Brain microvascular endothelial cell (primary cell): ENCODE measurements around the gene COX6A1.

Source experiments
- DNase-seq: peaks from one replicate; pipeline ENCODE4 v3.0.0-alpha.2; 2020
- H3K27ac ChIP-seq: fragments of 250-450 bp; sonication (Bioruptor Pico); 2 replicates; pipeline ENCODE4 v1.5.1; 2020; ENCODE audit warnings: mild to moderate bottlenecking, moderate library complexity
- H3K27me3 ChIP-seq: fragments of 250-450 bp; sonication (Bioruptor Pico); replicated peaks from 2 replicates; pipeline ENCODE4 v1.5.1; 2020; ENCODE audit warnings: mild to moderate bottlenecking
- H3K36me3 ChIP-seq: fragments of 250-450 bp; sonication (Bioruptor Pico); replicated peaks from 2 replicates; pipeline ENCODE4 v1.5.1; 2020; ENCODE audit warnings: mild to moderate bottlenecking
- H3K4me3 ChIP-seq: 2 replicates; pipeline ENCODE4 v1.5.1; 2011; ENCODE audit warnings: low read depth, mild to moderate bottlenecking, control low read depth, low read length, moderate library complexity
- in situ Hi-C: cut with HindIII; loops from 2 replicates; pipeline ENCODE4 v1.10.0; 2017; ENCODE audit warnings: low sequenced_read_pairs, low pct_ligation_motif_present
- TF ChIP-seq, protein P1 (sequence below): IDR thresholded peaks from 2 replicates; pipeline ENCODE4 v1.5.1; 2011; ENCODE audit warnings: low read depth, mild to moderate bottlenecking, moderate library complexity, low read length, control low read depth, inconsistent platforms; ENCODE audit errors: missing control alignments

Gene COX6A1

DNA sequence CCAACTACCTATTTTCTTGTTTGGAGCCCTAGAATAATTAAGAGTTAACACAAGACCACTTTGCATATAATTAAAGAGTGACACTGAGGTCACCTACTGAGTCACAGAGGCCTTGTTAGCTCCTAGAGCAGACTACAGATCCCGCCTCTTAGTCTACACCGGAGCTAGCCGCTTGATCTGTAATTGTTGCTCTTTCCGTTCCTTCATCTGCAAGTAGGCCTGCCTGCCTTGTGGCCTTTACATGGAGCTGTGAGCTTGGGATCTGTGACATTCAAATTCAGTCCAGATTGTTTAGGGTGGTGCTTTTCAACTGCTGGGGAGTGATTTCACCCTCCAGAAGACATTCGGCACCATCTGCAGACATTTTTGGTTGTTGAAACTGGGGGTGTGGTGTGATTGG, 52.4 kb downstream of the COX6A1 start:
- TF ChIP-seq, protein P1, sequence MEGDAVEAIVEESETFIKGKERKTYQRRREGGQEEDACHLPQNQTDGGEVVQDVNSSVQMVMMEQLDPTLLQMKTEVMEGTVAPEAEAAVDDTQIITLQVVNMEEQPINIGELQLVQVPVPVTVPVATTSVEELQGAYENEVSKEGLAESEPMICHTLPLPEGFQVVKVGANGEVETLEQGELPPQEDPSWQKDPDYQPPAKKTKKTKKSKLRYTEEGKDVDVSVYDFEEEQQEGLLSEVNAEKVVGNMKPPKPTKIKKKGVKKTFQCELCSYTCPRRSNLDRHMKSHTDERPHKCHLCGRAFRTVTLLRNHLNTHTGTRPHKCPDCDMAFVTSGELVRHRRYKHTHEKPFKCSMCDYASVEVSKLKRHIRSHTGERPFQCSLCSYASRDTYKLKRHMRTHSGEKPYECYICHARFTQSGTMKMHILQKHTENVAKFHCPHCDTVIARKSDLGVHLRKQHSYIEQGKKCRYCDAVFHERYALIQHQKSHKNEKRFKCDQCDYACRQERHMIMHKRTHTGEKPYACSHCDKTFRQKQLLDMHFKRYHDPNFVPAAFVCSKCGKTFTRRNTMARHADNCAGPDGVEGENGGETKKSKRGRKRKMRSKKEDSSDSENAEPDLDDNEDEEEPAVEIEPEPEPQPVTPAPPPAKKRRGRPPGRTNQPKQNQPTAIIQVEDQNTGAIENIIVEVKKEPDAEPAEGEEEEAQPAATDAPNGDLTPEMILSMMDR = no peak
- Histone ChIP-seq H3K27ac (no peak overlapping the region), H3K36me3 (no peaks in the 10 kb centered on the region), H3K27me3 (no peaks in the 10 kb centered on the region), H3K4me3 (no peak overlapping the region)
- no peak for DNase-seq
- in situ Hi-C loops = no loop called here
